SK-N-SH treated with all-trans-retinoic acid at 6 μM for 48 hours (cell line): ENCODE measurements around the gene OBI1.

ENCODE experiments used
- ATAC-seq: fragments of 200-7000 bp; cut with Tn5 transposase; 3 replicates; pipeline ENCODE4 v1.9.1; 2020; ENCODE audit warnings: mild to moderate bottlenecking, moderate library complexity
- ARNTL ChIP-seq: fragments of 450-650 bp; formaldehyde crosslinking; IDR thresholded peaks from 2 replicates; pipeline ENCODE4 v1.5.0; 2020; ENCODE audit warnings: low read depth, mild to moderate bottlenecking, moderate library complexity, borderline replicate concordance
- BACH2 ChIP-seq: fragments of 250-450 bp; sonication (Bioruptor Pico); IDR thresholded peaks from 2 replicates; pipeline ENCODE4 v1.9.0; 2021; ENCODE audit warnings: mild to moderate bottlenecking, borderline replicate concordance
- CSDC2 ChIP-seq: fragments of 250-450 bp; sonication (Bioruptor Pico); IDR thresholded peaks from 2 replicates; pipeline ENCODE4 v1.5.0; 2020; ENCODE audit warnings: mild to moderate bottlenecking, moderate library complexity
- CSRNP3 ChIP-seq: fragments of 250-450 bp; sonication (Bioruptor Pico); IDR thresholded peaks from 2 replicates; pipeline ENCODE4 v1.5.1; 2021; ENCODE audit warnings: mild to moderate bottlenecking, moderate library complexity
- GLIS3 ChIP-seq: fragments of 250-450 bp; sonication (Bioruptor Pico); IDR thresholded peaks from 2 replicates; pipeline ENCODE4 v1.5.0; 2020; ENCODE audit warnings: mild to moderate bottlenecking, moderate library complexity
- ISL1 ChIP-seq: fragments of 250-450 bp; sonication (Bioruptor Pico); IDR thresholded peaks from 2 replicates; pipeline ENCODE4 v2.1.2; 2022; ENCODE audit warnings: mild to moderate bottlenecking, moderate library complexity
- POU6F1 ChIP-seq: fragments of 250-450 bp; sonication (Bioruptor Pico); IDR thresholded peaks from 2 replicates; pipeline ENCODE4 v1.8.0; 2021; ENCODE audit warnings: low read depth, mild to moderate bottlenecking, moderate library complexity, borderline replicate concordance
- PPARA ChIP-seq: fragments of 250-450 bp; sonication (Bioruptor Pico); IDR thresholded peaks from 2 replicates; pipeline ENCODE4 v1.5.0; 2020; ENCODE audit warnings: mild to moderate bottlenecking, borderline replicate concordance
- RARB ChIP-seq: fragments of 250-450 bp; sonication (Bioruptor Pico); IDR thresholded peaks from 2 replicates; pipeline ENCODE4 v1.8.0; 2021; ENCODE audit warnings: mild to moderate bottlenecking, moderate library complexity
- SNAI2 ChIP-seq: fragments of 250-450 bp; sonication (Bioruptor Pico); IDR thresholded peaks from 2 replicates; pipeline ENCODE4 v1.5.0; 2020; ENCODE audit warnings: mild to moderate bottlenecking, moderate library complexity
- TCF4 ChIP-seq: fragments of 250-450 bp; sonication (Bioruptor Pico); IDR thresholded peaks from 2 replicates; pipeline ENCODE4 v1.8.0; 2021; ENCODE audit warnings: mild to moderate bottlenecking, moderate library complexity, borderline replicate concordance
- ZC3H10 ChIP-seq: fragments of 250-450 bp; sonication (Bioruptor Pico); IDR thresholded peaks from 2 replicates; pipeline ENCODE4 v1.5.1; 2021; ENCODE audit warnings: mild to moderate bottlenecking, moderate library complexity
- ZFP3 ChIP-seq: fragments of 250-450 bp; sonication (Bioruptor Pico); IDR thresholded peaks from 2 replicates; pipeline ENCODE4 v1.5.0; 2020; ENCODE audit warnings: mild to moderate bottlenecking, moderate library complexity
- ZNF565 ChIP-seq: fragments of 450-650 bp; formaldehyde crosslinking; conservative IDR thresholded peaks from 2 replicates; pipeline ENCODE4 v1.5.0; 2020; ENCODE audit warnings: low read depth, mild to moderate bottlenecking, moderate library complexity
- ZNF70 ChIP-seq: fragments of 450-650 bp; formaldehyde crosslinking; IDR thresholded peaks from 2 replicates; pipeline ENCODE4 v1.5.0; 2020; ENCODE audit warnings: mild to moderate bottlenecking, moderate library complexity
- ZNF8 ChIP-seq: fragments of 450-650 bp; formaldehyde crosslinking; IDR thresholded peaks from 2 replicates; pipeline ENCODE4 v1.5.0; 2020; ENCODE audit warnings: mild to moderate bottlenecking, moderate library complexity
- TF ChIP-seq, protein P1 (sequence below): fragments of 250-450 bp; sonication (Bioruptor Pico); IDR thresholded peaks from 2 replicates; pipeline ENCODE4 v1.5.1; 2020; ENCODE audit warnings: low read depth, mild to moderate bottlenecking, moderate library complexity
- TF ChIP-seq, protein P2 (sequence below): fragments of 250-450 bp; sonication (Bioruptor Pico); IDR thresholded peaks from 2 replicates; pipeline ENCODE4 v1.5.0; 2020; ENCODE audit warnings: mild to moderate bottlenecking, moderate library complexity

The OBI1 gene

DNA sequence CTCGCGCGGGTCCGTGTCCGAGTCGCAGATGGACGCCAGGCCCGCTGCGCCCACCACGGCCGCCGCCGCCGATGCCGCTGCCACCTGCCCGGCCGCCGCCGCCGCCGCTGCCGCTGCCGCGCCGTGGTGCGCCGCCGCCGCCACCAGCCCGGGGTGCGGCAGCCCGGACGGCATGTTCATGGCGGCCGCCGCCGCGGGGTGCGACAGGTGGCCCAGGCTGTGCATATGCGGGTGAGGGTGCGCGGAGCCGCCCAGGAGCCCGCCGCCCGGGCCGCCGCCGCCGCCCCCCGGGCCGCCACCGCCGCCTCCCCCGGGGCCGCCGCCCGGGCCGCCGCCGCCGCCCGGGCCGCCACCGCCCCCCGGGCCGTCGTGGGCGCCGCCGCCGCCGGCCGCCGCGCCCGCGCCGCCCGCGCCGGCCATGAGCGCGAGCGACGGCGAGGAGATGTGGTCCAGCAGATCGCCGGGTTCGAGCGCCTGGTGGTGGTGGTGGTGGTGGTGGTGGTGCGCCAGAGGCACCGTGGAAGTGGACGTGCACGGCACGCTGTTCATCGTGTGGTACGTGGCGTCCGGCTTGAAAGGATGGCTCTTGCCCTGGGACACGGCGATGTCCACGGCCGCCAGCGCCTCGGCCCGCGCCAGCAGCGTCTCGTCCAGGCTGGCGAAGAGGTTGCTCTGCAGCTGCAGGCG lies 56.9 kb downstream of the OBI1 start:
- no peak for TF ChIP-seq CSRNP3 (CRISPR knock-in tag)
- no peak for TF ChIP-seq POU6F1 (CRISPR knock-in tag)
- no peak for TF ChIP-seq BACH2 (CRISPR knock-in tag)
- TF ChIP-seq, protein P1, sequence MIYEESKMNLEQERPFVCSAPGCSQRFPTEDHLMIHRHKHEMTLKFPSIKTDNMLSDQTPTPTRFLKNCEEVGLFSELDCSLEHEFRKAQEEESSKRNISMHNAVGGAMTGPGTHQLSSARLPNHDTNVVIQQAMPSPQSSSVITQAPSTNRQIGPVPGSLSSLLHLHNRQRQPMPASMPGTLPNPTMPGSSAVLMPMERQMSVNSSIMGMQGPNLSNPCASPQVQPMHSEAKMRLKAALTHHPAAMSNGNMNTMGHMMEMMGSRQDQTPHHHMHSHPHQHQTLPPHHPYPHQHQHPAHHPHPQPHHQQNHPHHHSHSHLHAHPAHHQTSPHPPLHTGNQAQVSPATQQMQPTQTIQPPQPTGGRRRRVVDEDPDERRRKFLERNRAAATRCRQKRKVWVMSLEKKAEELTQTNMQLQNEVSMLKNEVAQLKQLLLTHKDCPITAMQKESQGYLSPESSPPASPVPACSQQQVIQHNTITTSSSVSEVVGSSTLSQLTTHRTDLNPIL (CRISPR knock-in tag): no peak
- TF ChIP-seq ZNF8 (CRISPR knock-in tag): no peak
- no peak for TF ChIP-seq ZC3H10 (CRISPR knock-in tag)
- TF ChIP-seq CSDC2: no peak
- TF ChIP-seq ZNF565 (CRISPR knock-in tag): no peak
- no peak for TF ChIP-seq TCF4
- TF ChIP-seq, protein P2, sequence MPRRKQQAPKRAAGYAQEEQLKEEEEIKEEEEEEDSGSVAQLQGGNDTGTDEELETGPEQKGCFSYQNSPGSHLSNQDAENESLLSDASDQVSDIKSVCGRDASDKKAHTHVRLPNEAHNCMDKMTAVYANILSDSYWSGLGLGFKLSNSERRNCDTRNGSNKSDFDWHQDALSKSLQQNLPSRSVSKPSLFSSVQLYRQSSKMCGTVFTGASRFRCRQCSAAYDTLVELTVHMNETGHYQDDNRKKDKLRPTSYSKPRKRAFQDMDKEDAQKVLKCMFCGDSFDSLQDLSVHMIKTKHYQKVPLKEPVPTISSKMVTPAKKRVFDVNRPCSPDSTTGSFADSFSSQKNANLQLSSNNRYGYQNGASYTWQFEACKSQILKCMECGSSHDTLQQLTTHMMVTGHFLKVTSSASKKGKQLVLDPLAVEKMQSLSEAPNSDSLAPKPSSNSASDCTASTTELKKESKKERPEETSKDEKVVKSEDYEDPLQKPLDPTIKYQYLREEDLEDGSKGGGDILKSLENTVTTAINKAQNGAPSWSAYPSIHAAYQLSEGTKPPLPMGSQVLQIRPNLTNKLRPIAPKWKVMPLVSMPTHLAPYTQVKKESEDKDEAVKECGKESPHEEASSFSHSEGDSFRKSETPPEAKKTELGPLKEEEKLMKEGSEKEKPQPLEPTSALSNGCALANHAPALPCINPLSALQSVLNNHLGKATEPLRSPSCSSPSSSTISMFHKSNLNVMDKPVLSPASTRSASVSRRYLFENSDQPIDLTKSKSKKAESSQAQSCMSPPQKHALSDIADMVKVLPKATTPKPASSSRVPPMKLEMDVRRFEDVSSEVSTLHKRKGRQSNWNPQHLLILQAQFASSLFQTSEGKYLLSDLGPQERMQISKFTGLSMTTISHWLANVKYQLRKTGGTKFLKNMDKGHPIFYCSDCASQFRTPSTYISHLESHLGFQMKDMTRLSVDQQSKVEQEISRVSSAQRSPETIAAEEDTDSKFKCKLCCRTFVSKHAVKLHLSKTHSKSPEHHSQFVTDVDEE (CRISPR knock-in tag): no peak
- no peak for TF ChIP-seq ZFP3 (CRISPR knock-in tag)
- TF ChIP-seq PPARA (CRISPR knock-in tag): no peak
- no peak for TF ChIP-seq ISL1
- no peak for TF ChIP-seq GLIS3 (CRISPR knock-in tag)
- TF ChIP-seq ZNF70: no peak
- no peak for TF ChIP-seq RARB (CRISPR knock-in tag)
- no peak for ATAC-seq

GRCh38 chr13:78601124-78601873 lies 57.7 kb downstream of the OBI1 start:
- TF ChIP-seq ZNF8 (CRISPR knock-in tag) (no peak), ISL1 (no peak), POU6F1 (CRISPR knock-in tag) (no peak), ZNF565 (CRISPR knock-in tag) (no peak), ZFP3 (CRISPR knock-in tag) (no peak), CSDC2 (no peak), CSRNP3 (CRISPR knock-in tag) (no peak), PPARA (CRISPR knock-in tag) (no peak), ARNTL (CRISPR knock-in tag) (no peak), SNAI2 (no peak)
- TF ChIP-seq, protein P2 (CRISPR knock-in tag): no peak
- TF ChIP-seq, all 23 proteins: peak for 0
- no peak for ATAC-seq
